Astrocyte (in vitro differentiated cells and primary cell): ENCODE results near the gene ADGRD1.

ENCODE experiments used
- EZH2 ChIP-seq: IDR thresholded peaks from 2 replicates; pipeline ENCODE4 v1.6.1; 2012; ENCODE audit warnings: mild to moderate bottlenecking, low read length, inconsistent platforms; ENCODE audit not compliant: insufficient read depth
- TF ChIP-seq, protein P1 (sequence below): IDR thresholded peaks from 2 replicates; pipeline ENCODE4 v1.5.1; 2011; ENCODE audit warnings: low read depth, mild to moderate bottlenecking, inconsistent platforms, low read length, moderate library complexity; ENCODE audit not compliant: insufficient read depth

DNA sequence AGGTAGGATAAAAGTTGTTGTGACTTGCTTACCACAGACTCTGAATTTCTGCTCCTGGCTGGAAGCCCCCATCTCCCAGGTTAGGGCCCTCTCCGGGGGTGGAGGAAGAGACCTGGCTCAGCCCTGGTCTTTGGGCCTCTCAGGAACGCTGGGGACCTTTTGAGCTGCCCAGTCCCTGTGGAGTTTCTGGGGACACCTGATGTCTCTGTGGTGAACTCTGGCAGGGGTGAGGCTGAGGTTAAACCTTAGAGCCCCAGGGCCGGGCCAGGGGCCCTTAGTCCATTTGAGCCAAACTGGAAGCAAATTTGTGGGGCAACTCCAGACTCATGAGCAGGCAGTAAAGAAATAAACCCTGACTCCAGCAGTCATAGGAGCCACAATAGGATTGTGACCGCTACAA lies 112.1 kb downstream of the ADGRD1 start:
- TF ChIP-seq, protein P1, sequence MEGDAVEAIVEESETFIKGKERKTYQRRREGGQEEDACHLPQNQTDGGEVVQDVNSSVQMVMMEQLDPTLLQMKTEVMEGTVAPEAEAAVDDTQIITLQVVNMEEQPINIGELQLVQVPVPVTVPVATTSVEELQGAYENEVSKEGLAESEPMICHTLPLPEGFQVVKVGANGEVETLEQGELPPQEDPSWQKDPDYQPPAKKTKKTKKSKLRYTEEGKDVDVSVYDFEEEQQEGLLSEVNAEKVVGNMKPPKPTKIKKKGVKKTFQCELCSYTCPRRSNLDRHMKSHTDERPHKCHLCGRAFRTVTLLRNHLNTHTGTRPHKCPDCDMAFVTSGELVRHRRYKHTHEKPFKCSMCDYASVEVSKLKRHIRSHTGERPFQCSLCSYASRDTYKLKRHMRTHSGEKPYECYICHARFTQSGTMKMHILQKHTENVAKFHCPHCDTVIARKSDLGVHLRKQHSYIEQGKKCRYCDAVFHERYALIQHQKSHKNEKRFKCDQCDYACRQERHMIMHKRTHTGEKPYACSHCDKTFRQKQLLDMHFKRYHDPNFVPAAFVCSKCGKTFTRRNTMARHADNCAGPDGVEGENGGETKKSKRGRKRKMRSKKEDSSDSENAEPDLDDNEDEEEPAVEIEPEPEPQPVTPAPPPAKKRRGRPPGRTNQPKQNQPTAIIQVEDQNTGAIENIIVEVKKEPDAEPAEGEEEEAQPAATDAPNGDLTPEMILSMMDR = no peak
- no peak for TF ChIP-seq EZH2
